Stimulated activated CD8-positive, alpha-beta memory T cell treated with anti-CD3 and anti-CD28 coated beads, Interleukin-15, amount 100 ng/mL, for 4 hours (primary cell): Measurements from ENCODE around the gene ACBD6.
"Not testable (repeated sequence)": the region's sequence is repeated elsewhere in the genome, so short reads cannot be mapped to it uniquely, and the experiment has no call there.

ENCODE experiments used
- DNase-seq, 2 donors: peaks; one replicate each; pipeline ENCODE4 v3.0.0-alpha.2; 2020; ENCODE audit warnings: low read depth in 2 of 2

ACBD6 gene

GRCh38 chr1:180489976-180490375 is 12.4 kb downstream of the ACBD6 start:
- no peak for DNase-seq

- no peak for DNase-seq
These were observed 13.1 kb downstream of the ACBD6 start for GRCh38 chr1:180489313-180489712.

- no peak for DNase-seq
These were observed 13.7 kb downstream of the ACBD6 start for GRCh38 chr1:180488661-180489060.

GRCh38 chr1:180486092-180486491 is 16.3 kb downstream of the ACBD6 start:
- no peak for DNase-seq

DNA sequence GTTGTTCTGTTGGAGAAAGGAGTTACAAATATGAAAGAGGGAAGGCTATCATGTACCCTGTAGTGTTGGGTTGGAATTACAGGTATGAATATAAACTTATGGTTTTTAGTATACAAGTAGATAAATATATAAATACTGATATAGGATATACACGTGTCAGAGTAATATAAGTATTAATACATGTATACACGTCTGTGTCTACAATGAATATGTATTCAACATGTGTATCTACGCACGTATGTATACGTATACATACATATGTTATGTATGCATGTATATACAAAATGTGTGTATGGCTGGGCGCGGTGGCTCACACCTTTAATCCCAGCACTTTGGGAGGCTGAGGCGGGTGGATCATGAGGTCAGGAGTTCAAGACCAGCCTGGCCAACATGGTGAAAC is 17.9 kb downstream of the ACBD6 start:
- no peak for DNase-seq

DNA sequence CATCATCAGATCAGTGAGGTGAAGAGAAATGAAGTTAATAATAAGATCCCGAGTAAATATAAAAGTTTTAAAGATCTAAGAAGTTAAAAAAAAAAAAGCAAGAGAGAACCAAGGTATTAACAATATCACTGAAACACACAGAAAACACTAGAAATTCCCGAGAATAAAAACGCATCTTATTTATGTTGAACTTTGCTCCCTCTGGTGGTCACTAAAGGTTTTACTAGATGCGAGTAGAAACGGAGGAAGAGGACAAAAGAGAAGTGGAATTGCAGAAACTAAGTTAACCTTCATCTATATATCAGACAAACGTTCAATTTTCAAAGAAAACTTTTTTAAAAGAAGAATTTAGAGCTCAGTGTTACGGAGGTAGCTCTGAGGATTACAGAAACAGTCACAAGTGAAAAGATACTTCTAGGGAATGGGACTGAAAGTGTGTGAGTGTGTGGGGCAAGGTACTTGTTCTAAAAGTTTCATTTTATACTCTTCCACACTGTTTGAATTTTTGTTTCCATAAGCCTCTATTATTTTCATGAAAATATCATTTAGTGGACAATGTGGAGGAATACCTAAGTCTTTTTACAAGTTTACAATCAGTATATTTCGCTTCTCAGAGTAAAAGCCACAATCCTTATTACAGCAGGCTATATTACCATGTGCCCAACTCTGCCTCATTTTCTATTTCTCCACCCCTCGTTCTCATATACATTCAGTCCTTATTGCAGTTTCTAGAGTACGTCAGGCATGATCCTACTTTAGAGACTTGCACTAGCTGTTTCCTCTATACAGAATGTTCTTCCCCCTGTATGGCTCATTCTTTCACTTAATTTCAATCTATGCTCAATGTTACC is 19.7 kb downstream of the ACBD6 start:
- no peak for DNase-seq

DNA sequence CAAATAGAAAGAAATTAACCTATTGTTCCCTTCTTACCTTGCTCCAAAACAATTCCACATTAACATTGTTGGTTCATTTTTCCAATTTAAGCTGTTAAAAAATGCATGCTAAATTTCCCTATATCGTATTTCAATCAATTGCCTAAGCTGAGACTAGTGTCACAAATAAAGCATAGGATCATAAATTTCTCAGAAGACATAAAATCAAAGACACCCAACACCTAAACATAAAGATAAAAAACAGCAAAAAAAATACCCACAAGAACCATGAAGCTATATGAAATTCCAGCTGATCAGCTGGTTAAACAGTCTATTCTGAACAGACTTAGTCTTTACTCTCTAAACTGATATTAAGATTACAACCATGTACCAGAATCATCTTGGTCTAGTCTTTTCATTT is 32.3 kb downstream of the ACBD6 start:
- no peak for DNase-seq

DNA sequence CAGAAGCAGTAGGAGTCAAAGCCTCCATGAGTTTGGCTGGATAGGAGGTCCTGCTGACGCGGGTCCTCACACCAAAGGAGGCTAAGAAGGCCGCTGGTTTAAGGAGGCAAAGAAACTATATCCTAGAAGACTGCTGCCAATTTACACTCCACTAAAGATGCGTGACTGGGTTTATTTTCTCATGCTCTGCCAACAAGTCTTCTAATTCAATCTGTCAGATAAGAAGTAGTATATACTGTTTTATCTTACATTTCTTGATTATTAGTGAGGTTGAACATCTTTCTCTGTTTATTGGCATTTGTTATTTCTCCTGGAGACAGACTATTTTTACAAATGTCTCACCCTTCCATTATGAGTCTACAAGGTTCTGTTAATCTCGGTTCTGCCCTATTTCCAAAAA is 34.1 kb downstream of the ACBD6 start:
- no peak for DNase-seq

DNA sequence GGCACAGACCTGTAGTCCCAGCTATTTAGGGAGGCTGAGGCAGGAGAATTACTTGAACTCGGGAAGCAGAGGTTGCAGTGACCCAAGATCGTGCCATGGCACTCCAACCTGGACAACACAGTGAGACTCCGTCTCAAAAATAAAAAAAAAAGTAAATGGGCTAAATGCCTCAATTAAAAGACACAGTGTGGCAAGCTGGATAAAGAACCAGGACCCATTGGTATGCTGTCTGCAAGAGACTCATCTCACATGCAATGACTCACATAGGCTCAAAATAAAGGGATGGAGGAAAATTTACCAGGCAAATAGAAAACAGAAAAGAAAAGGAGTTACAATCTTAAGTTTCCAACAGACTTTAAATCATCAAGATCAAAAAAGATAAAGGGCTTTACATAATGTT is 40.3 kb downstream of the ACBD6 start:
- DNase-seq = no peak

DNA sequence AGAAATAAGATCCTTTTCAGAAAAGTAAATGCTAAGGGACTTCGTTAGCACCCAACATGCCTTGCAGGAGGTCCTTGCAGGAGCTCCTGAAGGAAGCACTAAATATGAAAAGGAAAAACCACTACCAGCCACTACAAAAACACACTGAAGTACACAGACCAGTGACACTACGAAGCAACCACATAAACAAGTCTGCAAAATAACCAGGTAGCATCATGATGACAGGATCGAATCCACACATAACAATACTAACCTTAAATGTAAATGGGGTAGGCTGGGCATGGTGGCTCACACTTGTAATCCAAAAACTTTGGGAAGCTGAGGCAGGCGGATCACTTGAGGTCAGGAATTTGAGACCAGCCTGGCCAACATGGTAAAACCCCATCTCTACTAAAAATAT is 40.7 kb downstream of the ACBD6 start:
- not testable (repeated sequence) for DNase-seq

DNA sequence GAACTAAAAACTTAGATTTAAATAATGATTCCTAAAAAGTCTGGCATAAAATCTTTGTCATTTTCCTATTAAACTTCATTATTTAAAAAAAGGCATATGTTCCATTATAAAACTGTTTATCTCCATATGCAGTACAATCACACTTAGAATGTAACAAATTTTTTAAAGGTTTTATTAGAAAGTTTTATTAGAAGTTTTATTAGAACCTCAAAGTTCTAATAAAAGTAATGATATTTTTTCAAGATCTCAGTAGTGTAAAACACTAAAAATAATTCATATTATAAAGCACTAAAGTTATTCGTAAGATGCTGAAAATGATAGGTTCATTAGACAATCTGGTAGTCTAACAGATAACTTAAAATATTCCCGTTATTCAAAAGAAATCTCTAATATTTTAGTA is 43.6 kb downstream of the ACBD6 start:
- DNase-seq = no peak

GRCh38 chr1:180456191-180456590 is 46.2 kb downstream of the ACBD6 start:
- no peak for DNase-seq

- DNase-seq = no peak
These were observed 50.9 kb downstream of the ACBD6 start for GRCh38 chr1:180451504-180451903.

DNA sequence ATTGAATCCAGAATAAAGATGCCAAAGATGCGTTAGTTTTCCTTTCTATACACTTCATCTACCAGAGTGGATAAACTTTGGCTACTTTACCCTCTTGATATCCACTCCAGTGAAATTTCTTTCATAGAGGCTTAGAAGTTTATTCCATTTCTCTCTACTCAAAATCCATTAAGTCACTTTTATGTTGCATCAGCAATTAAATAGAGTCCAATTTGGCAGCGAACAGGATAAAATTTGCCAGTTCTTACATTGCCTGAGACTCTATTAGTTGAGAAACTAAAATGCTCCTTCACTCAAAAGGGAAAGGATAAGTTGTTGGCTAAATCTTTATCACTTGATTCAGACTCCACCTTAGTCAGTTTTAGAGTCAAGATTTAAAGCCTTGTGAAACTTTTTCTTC is 57.9 kb downstream of the ACBD6 start:
- DNase-seq = no peak

DNA sequence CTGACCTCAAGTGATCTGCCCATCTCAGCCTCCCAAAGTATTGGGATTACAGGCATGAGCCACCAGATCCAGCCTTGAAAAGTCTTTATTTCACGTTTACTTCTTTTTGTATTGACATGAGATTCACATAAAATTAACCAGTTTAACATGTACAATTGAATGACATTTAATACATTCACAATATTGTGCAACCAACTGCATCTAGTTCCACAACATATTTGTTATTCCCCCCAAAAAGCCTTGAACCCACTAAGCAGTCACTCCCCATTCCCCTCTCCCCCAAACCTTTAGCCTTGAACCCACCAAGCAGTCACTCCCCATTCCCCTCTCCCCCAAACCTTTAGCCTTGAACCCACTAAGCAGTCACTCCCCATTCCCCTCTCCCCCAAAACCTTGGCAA is 62.0 kb downstream of the ACBD6 start:
- DNase-seq = no peak

DNA sequence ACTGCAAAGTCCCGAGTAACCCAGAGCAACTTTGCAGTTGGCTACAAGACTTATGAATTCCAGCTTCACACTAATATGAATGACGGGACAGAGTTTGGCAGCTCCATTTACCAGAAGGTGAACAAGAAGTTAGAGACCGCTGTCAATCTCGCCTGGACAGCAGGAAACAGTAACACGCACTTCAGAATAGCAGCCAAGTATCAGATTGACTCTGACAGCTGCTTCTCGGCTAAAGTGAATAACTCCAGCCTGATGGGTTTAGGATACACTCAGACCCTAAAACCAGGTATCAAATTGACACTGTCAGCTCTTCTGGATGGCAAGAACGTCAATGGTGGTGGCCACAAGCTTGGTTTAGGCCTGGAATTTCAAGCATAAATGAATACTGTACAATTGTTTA is 66.8 kb downstream of the ACBD6 start:
- no peak for DNase-seq

DNA sequence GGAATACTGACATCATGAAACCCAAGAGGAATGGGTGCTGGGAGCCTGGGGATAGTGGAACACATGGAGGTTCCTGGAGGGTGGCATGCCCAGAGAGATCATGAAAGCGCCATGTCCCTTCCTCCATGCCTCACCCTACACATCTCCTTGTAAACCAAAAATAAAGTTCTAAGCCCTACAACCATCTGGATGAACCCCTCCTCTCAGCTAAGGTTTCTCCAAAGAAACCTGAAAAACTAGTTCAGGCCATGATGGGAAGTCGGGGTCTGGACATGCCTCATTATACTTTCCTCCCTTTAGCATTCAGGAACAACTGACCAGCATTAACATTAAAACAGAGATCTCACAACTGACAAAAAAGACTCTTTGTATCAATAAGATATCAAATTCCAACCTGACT is 68.5 kb downstream of the ACBD6 start:
- no peak for DNase-seq

DNA sequence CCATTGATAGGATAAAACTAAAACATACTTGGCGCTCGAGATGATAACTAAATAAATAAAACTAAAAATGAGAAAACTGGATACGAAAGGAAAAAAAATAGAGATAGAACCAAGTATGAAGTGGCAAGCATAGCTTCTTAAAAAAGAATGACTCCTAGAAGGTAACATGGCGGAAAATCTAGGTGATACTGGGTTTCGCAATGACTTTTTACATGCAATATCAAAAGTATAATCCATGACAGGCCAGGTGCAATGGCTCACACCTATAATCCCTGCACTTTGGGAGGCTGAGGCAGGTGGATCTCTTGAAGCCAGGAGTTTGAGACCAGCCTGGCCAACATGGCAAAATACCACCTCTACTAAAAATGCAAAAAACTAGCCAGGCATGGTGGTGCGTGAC is 70.7 kb downstream of the ACBD6 start:
- no peak for DNase-seq

DNA sequence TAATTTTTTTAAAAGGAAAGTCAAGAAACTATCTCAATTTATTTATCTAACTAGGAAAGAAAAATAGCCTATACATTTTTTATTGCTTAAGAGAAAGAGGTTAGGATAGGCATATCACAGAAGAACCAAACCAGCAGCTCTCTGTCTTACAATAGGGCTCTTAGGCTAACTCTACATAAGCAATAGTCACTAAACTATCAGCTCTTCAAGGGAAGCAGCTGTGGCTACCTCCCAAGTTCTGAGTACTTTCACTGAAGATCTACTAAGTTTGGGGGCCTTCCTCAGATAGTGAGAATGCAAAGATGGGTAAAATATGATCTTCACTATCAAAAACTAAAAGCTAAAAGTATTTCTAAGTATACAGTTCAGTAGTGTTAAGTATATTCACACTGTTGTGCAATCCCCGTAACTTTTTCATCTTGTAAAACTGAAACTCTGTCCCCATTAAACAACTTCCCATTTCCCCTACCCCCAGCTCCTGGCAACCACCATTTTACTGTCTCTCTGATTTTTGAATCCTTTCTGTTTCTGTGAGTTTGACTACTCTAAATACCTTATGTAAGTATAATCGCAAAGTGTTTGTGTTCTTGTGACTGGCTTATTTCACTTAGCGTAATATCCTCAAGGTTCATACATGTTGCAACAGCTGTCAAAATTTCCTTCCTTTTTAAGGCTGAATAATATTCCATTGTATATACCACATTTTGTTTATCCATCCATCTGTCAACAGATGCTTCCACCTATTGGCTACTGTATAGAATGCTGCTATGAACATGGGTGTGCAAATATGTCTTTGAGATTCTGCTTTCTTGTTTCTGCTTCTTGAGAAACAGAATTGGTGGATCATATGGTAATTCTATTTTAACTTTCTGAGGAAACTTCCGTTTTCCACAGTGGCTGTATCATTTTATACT is 73.3 kb downstream of the ACBD6 start:
- DNase-seq = no peak

DNA sequence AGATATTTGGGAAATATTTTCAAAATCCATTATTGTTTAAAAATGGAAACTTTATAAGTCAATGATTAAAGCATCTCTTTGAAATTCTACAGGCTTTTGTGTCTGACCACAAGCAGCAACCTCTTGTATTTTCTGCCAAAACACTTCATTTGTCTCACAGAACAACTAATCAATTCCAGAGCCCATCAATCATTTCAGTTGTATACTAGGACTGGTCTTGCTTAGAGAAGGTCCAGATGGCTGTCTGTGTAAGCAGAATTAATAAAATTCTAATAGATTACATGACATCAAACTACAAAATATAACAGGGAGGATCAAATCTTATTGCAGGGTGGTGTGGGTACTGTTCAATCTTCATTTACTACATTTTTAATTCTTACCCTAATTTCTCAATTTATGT is 76.4 kb downstream of the ACBD6 start:
- DNase-seq = no peak

DNA sequence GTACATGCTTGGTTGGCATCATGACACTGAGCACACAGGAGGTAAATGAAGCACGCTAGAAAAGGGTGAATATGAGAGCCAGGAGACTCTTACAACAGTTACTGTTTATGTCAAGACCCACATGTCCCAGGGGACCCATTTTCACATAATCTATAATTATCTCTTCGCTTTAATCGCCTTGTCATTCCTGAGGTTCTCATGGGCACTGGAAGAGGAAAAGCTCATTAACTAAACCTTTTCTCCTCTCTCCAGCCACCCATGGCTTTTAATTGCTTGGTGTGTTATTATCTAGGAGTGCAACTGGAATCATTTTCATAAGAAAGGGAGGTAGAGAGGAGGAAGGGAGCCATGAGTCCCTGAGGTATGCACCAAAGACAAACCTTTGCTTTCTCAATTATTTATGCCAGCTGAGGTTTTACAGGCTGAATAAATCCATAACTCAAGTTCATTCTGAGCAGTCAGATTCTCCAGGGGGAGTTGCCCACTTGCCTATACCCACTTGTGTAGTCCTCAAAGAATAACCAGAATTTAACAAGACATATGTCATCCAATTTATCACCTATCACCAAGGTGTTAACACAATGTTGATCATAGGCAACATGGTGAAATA is 77.4 kb downstream of the ACBD6 start:
- no peak for DNase-seq

DNA sequence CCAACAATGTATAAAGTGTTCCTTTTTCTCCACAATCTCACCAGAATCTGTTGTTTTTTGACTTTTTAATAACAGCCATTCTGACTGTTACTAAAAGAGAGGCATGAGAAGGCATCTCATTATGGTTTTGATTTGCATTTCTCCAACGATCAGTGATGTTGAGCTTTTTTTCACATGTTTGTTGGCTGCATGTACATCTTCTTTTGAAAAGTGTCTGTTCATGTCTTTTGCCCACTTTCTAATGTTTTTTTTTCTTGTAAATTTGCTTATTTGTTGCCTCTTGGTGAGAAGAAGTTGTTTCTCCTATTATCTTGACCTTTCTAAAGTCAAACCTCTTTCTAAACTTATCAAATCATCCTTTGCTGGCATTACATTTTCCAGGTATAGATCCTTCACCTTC is 80.8 kb downstream of the ACBD6 start:
- DNase-seq = no peak

DNA sequence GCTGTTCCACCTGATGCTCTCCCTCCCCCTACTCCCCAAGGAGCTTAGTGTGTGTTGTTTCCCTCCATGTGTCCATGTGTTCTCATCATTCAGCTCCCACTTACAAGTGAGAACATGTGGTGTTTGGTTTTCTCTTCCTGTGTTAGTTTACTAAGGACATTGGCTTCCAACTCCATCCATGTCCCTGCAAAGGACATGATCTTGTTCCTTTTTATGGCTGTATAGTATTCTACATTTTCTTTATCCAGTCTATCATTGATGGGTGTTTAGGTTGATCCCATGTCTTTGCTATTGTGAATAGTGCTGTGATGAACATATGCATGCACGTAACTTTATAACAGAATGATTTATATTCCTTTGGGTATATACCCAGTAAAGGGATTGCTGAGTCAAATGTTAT is 81.2 kb downstream of the ACBD6 start:
- DNase-seq = not testable (repeated sequence)
